Endothelial cell of umbilical vein (primary cell): Measurements from ENCODE around the gene INHBB.

Source experiments
- POLR2A ChIP-seq: IDR thresholded peaks from 2 replicates; pipeline ENCODE4 v1.6.1; 2012; ENCODE audit warnings: low read depth, mild to moderate bottlenecking, control low read depth, low read length
- TF ChIP-seq, protein P1 (sequence below), 2 donors: IDR thresholded peaks; 1 replicate in 1 of 2; 2 replicates in 1 of 2; pipeline ENCODE4 v1.5.1; 2011; ENCODE audit warnings: low read length in 2 of 2, mild to moderate bottlenecking in 2 of 2, moderate library complexity in 2 of 2, control low read depth in 1 of 2, inconsistent platforms in 1 of 2, low read depth in 1 of 2; ENCODE audit not compliant: insufficient read depth in 1 of 2; ENCODE audit errors: extremely low read depth in 1 of 2

DNA sequence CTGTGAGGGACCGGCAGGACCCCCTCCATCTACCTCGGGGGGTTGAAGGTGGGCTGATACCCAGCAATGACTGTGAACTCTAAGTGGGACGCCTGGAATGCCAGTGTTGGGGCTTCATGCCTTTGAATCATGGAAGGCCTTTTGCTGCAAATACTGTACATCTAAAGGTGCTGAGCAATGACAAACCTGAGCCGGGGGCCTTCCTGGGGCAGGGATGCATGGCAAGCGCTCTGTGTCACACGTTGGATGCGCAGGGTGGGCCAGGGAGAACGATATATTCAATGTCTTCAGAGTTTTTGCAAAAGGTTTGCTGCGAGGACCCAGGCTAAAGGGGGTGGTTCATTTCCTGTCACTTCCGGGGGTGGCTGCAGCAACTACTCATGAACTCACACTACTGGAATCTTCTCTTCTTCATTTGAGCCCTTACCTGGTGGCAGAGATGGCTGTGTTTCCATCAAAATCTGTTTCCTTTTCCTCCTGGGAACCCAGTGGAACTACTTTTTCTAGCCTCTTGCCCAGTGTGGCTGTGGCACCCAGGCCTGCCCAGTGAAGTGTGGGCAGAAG, 24.1 kb upstream of the INHBB start:
- TF ChIP-seq POLR2A = no peak
- TF ChIP-seq, protein P1, sequence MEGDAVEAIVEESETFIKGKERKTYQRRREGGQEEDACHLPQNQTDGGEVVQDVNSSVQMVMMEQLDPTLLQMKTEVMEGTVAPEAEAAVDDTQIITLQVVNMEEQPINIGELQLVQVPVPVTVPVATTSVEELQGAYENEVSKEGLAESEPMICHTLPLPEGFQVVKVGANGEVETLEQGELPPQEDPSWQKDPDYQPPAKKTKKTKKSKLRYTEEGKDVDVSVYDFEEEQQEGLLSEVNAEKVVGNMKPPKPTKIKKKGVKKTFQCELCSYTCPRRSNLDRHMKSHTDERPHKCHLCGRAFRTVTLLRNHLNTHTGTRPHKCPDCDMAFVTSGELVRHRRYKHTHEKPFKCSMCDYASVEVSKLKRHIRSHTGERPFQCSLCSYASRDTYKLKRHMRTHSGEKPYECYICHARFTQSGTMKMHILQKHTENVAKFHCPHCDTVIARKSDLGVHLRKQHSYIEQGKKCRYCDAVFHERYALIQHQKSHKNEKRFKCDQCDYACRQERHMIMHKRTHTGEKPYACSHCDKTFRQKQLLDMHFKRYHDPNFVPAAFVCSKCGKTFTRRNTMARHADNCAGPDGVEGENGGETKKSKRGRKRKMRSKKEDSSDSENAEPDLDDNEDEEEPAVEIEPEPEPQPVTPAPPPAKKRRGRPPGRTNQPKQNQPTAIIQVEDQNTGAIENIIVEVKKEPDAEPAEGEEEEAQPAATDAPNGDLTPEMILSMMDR (IDR thresholded peaks at IDR 0.05; ENCODE audit: extremely low read depth in 1 of 2, insufficient read depth in 1 of 2, low read depth in 1 of 2, low read length in 2 of 2) = no peak
